K562 (cell line): ENCODE measurements around the gene UBR7. TPM values are rescaled to one million over a fixed set of nuclear protein-coding genes. Genes with fewer than 3 reads are reported as not detected.
A peak's percentile ranks its signal among the peaks of the same experiment; 100 is the strongest.

Experiments
- BDP1 ChIP-seq: IDR thresholded peaks from 3 replicates; pipeline ENCODE4 v1.6.1; 2011; ENCODE audit not compliant: insufficient read length, insufficient read depth
- CGGBP1 ChIP-seq: fragments of 250-450 bp; sonication (Bioruptor Pico); IDR thresholded peaks from 2 replicates; pipeline ENCODE4 v1.9.0; 2021; ENCODE audit warnings: mild to moderate bottlenecking
- CTCF ChIP-seq, 3 experiments: IDR thresholded peaks in 2 of 3; conservative IDR thresholded peaks in 1 of 3; 2 replicates each; pipeline ENCODE4 v1.5.1; 2011 to 2012; ENCODE audit warnings: low read length in 3 of 3, mild to moderate bottlenecking in 3 of 3, control low read depth in 2 of 3, improper control_type of control experiment in 1 of 3, inconsistent platforms in 1 of 3, low read depth in 1 of 3, mixed read lengths in 1 of 3, moderate library complexity in 1 of 3; ENCODE audit not compliant: insufficient read depth in 2 of 3
- ETS2 ChIP-seq: IDR thresholded peaks from 2 replicates; pipeline ENCODE4 v1.6.1; 2016; ENCODE audit warnings: borderline replicate concordance, missing genetic modification characterization, mild to moderate bottlenecking, moderate library complexity, missing compliant biosample characterization; ENCODE audit not compliant: poor library complexity, severe bottlenecking
- HNRNPL ChIP-seq: fragments of 200-400 bp; formaldehyde crosslinking; IDR thresholded peaks from 2 replicates; pipeline ENCODE4 v1.6.1; 2017; ENCODE audit warnings: low read depth, mild to moderate bottlenecking, low read length
- JUN ChIP-seq, 2 experiments: sonication (generic) in 1 of 2; formaldehyde crosslinking in 1 of 2; IDR thresholded peaks; 2 replicates each; pipeline versions ENCODE4 v1.6.1 to v1.8.0; 2012 to 2022; ENCODE audit warnings: borderline replicate concordance in 2 of 2, mild to moderate bottlenecking in 2 of 2, improper control_type of control experiment in 1 of 2, low read depth in 1 of 2, low read length in 1 of 2, missing genetic modification reagents in 1 of 2
- KDM1A ChIP-seq, 2 experiments: fragments of 450-650 bp; IDR thresholded peaks; 2 replicates each; pipeline ENCODE4 v1.6.1; 2016; ENCODE audit warnings: mild to moderate bottlenecking in 2 of 2
- KDM4B ChIP-seq, 2 experiments: fragments of 450-650 bp in 1 of 2; sonication (generic) in 1 of 2; IDR thresholded peaks; 2 replicates each; pipeline ENCODE4 v1.6.1; 2016 to 2017; ENCODE audit warnings: borderline replicate concordance in 2 of 2, antibody characterized with exemption in 1 of 2, low read depth in 1 of 2, mild to moderate bottlenecking in 1 of 2
- MYC ChIP-seq, 2 experiments: fragments of 250-450 bp in 1 of 2; sonication (Bioruptor Pico) in 1 of 2; IDR thresholded peaks; 2 replicates each; pipeline versions ENCODE4 v1.5.1 to v1.6.1; 2012 to 2021; ENCODE audit warnings: low read depth in 2 of 2, borderline replicate concordance in 1 of 2, improper control_type of control experiment in 1 of 2, low read length in 1 of 2, mild to moderate bottlenecking in 1 of 2, moderate library complexity in 1 of 2
- PML ChIP-seq: IDR thresholded peaks from 2 replicates; pipeline ENCODE4 v1.6.1; 2012; ENCODE audit warnings: low read length, inconsistent platforms
- RBM14 ChIP-seq: fragments of 200-400 bp; formaldehyde crosslinking; IDR thresholded peaks from 2 replicates; pipeline ENCODE4 v1.6.1; 2018; ENCODE audit warnings: low read depth, mild to moderate bottlenecking, low read length, moderate library complexity, borderline replicate concordance; ENCODE audit not compliant: insufficient read depth
- SAFB2 ChIP-seq: fragments of 200-400 bp; formaldehyde crosslinking; IDR thresholded peaks from 2 replicates; pipeline ENCODE4 v1.6.1; 2018; ENCODE audit warnings: borderline replicate concordance, low read length, low read depth, moderate library complexity; ENCODE audit not compliant: severe bottlenecking
- SMARCB1 ChIP-seq: IDR thresholded peaks from 2 replicates; pipeline ENCODE4 v1.6.1; 2011; ENCODE audit warnings: improper control_type of control experiment, low read depth; ENCODE audit not compliant: insufficient read length
- STAT5B ChIP-seq: fragments of 250-450 bp; sonication (Bioruptor Pico); IDR thresholded peaks from 2 replicates; pipeline ENCODE4 v1.8.0; 2021; ENCODE audit warnings: mild to moderate bottlenecking, inconsistent platforms
- TRIM24 ChIP-seq, 2 experiments: fragments of 450-650 bp; IDR thresholded peaks; 2 replicates each; pipeline ENCODE4 v1.6.1; 2016
- VEZF1 ChIP-seq: fragments of 200-800 bp; sonication (Bioruptor generic); IDR thresholded peaks from 2 replicates; pipeline ENCODE4 v1.6.1; 2017; ENCODE audit warnings: missing genetic modification characterization, missing compliant biosample characterization
- ZNF140 ChIP-seq: fragments of 250-450 bp; sonication (Bioruptor Pico); IDR thresholded peaks from 2 replicates; pipeline ENCODE4 v1.8.0; 2021; ENCODE audit warnings: moderate library complexity, mild to moderate bottlenecking, inconsistent platforms
- ZNF217 ChIP-seq: sonication (generic); formaldehyde crosslinking; IDR thresholded peaks from 2 replicates; pipeline ENCODE4 v1.8.0; 2022; ENCODE audit warnings: mild to moderate bottlenecking, missing genetic modification reagents
- ZNF277 ChIP-seq: fragments of 250-450 bp; sonication (Bioruptor Pico); IDR thresholded peaks from 2 replicates; pipeline ENCODE4 v1.8.0; 2022; ENCODE audit warnings: inconsistent platforms, mild to moderate bottlenecking, moderate library complexity, borderline replicate concordance
- ZNF347 ChIP-seq: fragments of 450-650 bp; formaldehyde crosslinking; IDR thresholded peaks from 2 replicates; pipeline ENCODE4 v1.4.0; 2020; ENCODE audit warnings: low read depth, mild to moderate bottlenecking, moderate library complexity
- ZNF507 ChIP-seq: conservative IDR thresholded peaks from 2 replicates; pipeline ENCODE4 v1.6.1; 2017; ENCODE audit warnings: missing genetic modification characterization, missing compliant biosample characterization
- polyA plus RNA-seq, 8 experiments: library from polyadenylated mRNA; depleted of rRNA in 4 of 8; stranded (reverse) in 5 of 8; unstranded in 3 of 8; fragments of >200 nt; fragmentation: Nextera tagmentation in 2 of 8; fragmentation: Illumina TruSeq in 1 of 8; extraction: Ambion mirVana in 2 of 8; extraction: Trizol in 1 of 8; gene quantifications; 2 replicates each; pipeline versions ENCODE4 v1.2.1 to v1.2.3, GENCODE V29; 2011 to 2014; ENCODE audit warnings: inconsistent platforms in 1 of 8, missing spikeins in 1 of 8
- total RNA-seq, 7 experiments: library from RNA; depleted of rRNA in 6 of 7; stranded (reverse); fragments of >200 nt in 6 of 7; fragmentation: Illumina TruSeq in 2 of 7; extraction: Trizol in 2 of 7; gene quantifications; 2 replicates each; pipeline versions ENCODE4 v1.2.1 to v1.2.3, GENCODE V29; 2011 to 2021; ENCODE audit warnings: low replicate concordance in 1 of 7

The UBR7 gene
- total and polyA plus RNA-seq, 9 of the 15 experiments (the other 6 are each of a cell fraction or from before 2014, with no cell fraction given) = 12.5 to 63.0 (median 34.4) TPM

- TF ChIP-seq STAT5B = no peak
- TF ChIP-seq MYC (IDR thresholded peaks at IDR 0.05; ENCODE audit: low read depth, low read length) = no peak; the same call in 1 of the 2 replicates
- TF ChIP-seq MYC (CRISPR knock-in tag; IDR thresholded peaks at IDR 0.05; ENCODE audit: borderline replicate concordance, low read depth) = no peak
- TF ChIP-seq BDP1 = no peak
- TF ChIP-seq KDM4B (IDR thresholded peaks at IDR 0.05; ENCODE audit: borderline replicate concordance in 2 of 2, low read depth in 1 of 2) = no peak
- no peak; the same call in 1 of the 2 replicates for TF ChIP-seq JUN (IDR thresholded peaks at IDR 0.05; ENCODE audit: borderline replicate concordance, low read depth, low read length)
- no peak for TF ChIP-seq JUN (CRISPR knock-in tag; IDR thresholded peaks at IDR 0.05; ENCODE audit: borderline replicate concordance)
- no peak for TF ChIP-seq ZNF347 (CRISPR knock-in tag)
- no peak for TF ChIP-seq SMARCB1
- TF ChIP-seq PML = no peak
- TF ChIP-seq ETS2 = no peak
- TF ChIP-seq HNRNPL = peak; percentile 76; the same call in 1 of the 2 replicates
- TF ChIP-seq ZNF507 = no peak
- no peak for TF ChIP-seq SAFB2
- no peak for TF ChIP-seq ZNF277 (CRISPR knock-in tag)
- no peak for TF ChIP-seq TRIM24 (IDR thresholded peaks at IDR 0.05)
- TF ChIP-seq ZNF217 = no peak
- no peak for TF ChIP-seq KDM1A (IDR thresholded peaks at IDR 0.05)
- TF ChIP-seq CGGBP1 = no peak
- peak; percentile 84 for TF ChIP-seq VEZF1 (CRISPR knock-in tag)
- TF ChIP-seq ZNF140 = no peak
- TF ChIP-seq CTCF (IDR thresholded peaks at IDR 0.05 in 2 of 3, conservative IDR thresholded peaks at IDR 0.05 in 1 of 3; ENCODE audit: insufficient read depth in 2 of 3, low read depth in 1 of 3, low read length in 3 of 3) = peak in 2 of 3 experiments; percentile 11 to 32; a peak in 1 of 6 replicates
- no peak for TF ChIP-seq RBM14
These were observed 22.4 kb upstream of the UBR7 start, which contains the start of the genes LYSET and MOAP1 (continued) for GRCh38 chr14:93184391-93185348.
